B cell (primary cell): ENCODE results near the gene CHST10. TPM values are rescaled to one million over a fixed set of nuclear protein-coding genes. Genes with fewer than 3 reads are reported as not detected.

ENCODE experiments used
- ATAC-seq: fragments of 200-7000 bp; cut with Tn5 transposase; one replicate; pipeline ENCODE4 v1.10.0; 2021; ENCODE audit warnings: low read depth, mild to moderate bottlenecking, moderate number of reproducible peaks, moderate library complexity
- CTCF ChIA-PET: fragments of 350-600 bp; sonication (Branson Sonifier 250); formaldehyde crosslinking; loops from one replicate; lab custom pipeline; 2021; ENCODE audit warnings: antibody characterized with exemption, inconsistent platforms; lab: Charles Lee
- POLR2A ChIA-PET: fragments of 350-600 bp; sonication (Branson Sonifier 250); formaldehyde crosslinking; loops from one replicate; lab custom pipeline; 2021; ENCODE audit warnings: antibody characterized with exemption; lab: Charles Lee
- DNase-seq: peaks from one replicate; pipeline ENCODE4 v3.0.0; 2013
- H2AFZ ChIP-seq: 2 replicates; pipeline ENCODE4 v1.6.1; 2012; ENCODE audit warnings: mild to moderate bottlenecking, low read depth, low read length; ENCODE audit not compliant: insufficient read depth, poor library complexity, severe bottlenecking
- H3K27ac ChIP-seq, 2 donors: 1 replicate in 1 of 2; 2 replicates in 1 of 2; pipeline ENCODE4 v1.5.1; 2012 to 2013; ENCODE audit warnings: low read length in 2 of 2, mild to moderate bottlenecking in 2 of 2, moderate library complexity in 1 of 2
- H3K27me3 ChIP-seq, 4 experiments: fragments of 200-600 bp in 1 of 4; sonication (generic) in 1 of 4; replicated peaks in 1 of 4; 1 replicate in 2 of 4; 2 replicates in 2 of 4; pipeline versions ENCODE4 v1.6.1 to v1.7.0; 2013 to 2016; ENCODE audit warnings: low read length in 3 of 4, mild to moderate bottlenecking in 2 of 4, mixed read lengths in 1 of 4, moderate library complexity in 1 of 4; ENCODE audit not compliant: insufficient read depth in 4 of 4, control insufficient read depth in 3 of 4; ENCODE audit errors: control extremely low read depth in 1 of 4
- H3K36me3 ChIP-seq, 2 experiments: replicated peaks in 1 of 2; 1 replicate in 1 of 2; 2 replicates in 1 of 2; pipeline versions ENCODE4 v1.6.1 to v1.7.1; 2013; ENCODE audit warnings: low read length in 1 of 2; ENCODE audit not compliant: insufficient read depth in 2 of 2, control insufficient read depth in 1 of 2; ENCODE audit errors: control extremely low read depth in 1 of 2, extremely low read depth in 1 of 2
- H3K4me1 ChIP-seq, 2 donors: fragments of 200-600 bp in 1 of 2; sonication (generic) in 1 of 2; 1 replicate in 1 of 2; 2 replicates in 1 of 2; pipeline versions ENCODE4 v1.5.1 to v1.6.1; 2013 to 2017; ENCODE audit warnings: low read length in 2 of 2; ENCODE audit not compliant: control insufficient read depth in 2 of 2, insufficient read depth in 2 of 2
- H3K4me2 ChIP-seq: replicated peaks from 2 replicates; pipeline ENCODE3; 2012; ENCODE audit warnings: mild to moderate bottlenecking, low read depth, low read length; ENCODE audit not compliant: poor library complexity, severe bottlenecking
- H3K4me3 ChIP-seq, 5 experiments: fragments of 200-600 bp in 1 of 5; sonication (generic) in 1 of 5; 1 replicate in 3 of 5; 2 replicates in 2 of 5; pipeline versions ENCODE4 v1.5.1 to v1.7.0; 2011 to 2016; ENCODE audit warnings: low read length in 4 of 5, mild to moderate bottlenecking in 4 of 5, low read depth in 2 of 5, control low read depth in 1 of 5, moderate library complexity in 1 of 5; ENCODE audit not compliant: insufficient read depth in 1 of 5; ENCODE audit errors: control extremely low read depth in 1 of 5, extremely low read depth in 1 of 5
- H3K79me2 ChIP-seq: fragments of 200-600 bp; sonication (generic); one replicate; pipeline ENCODE4 v1.6.0; 2016; ENCODE audit warnings: low read length; ENCODE audit not compliant: control insufficient read depth, insufficient read depth
- H3K9ac ChIP-seq: fragments of 200-600 bp; sonication (generic); 2 replicates; pipeline ENCODE4 v1.6.1; 2017; ENCODE audit warnings: mild to moderate bottlenecking, low read length, moderate library complexity
- H3K9me3 ChIP-seq, 3 donors: one replicate each; pipeline versions ENCODE4 v1.6.1 to v1.7.1; 2013; ENCODE audit warnings: low read length in 2 of 3; ENCODE audit not compliant: control insufficient read depth in 2 of 3, insufficient read depth in 1 of 3; ENCODE audit errors: control extremely low read depth in 1 of 3
- H4K20me1 ChIP-seq: 2 replicates; pipeline ENCODE4 v1.6.0; 2012; ENCODE audit warnings: mild to moderate bottlenecking, low read length; ENCODE audit not compliant: insufficient read depth, control insufficient read depth, poor library complexity, severe bottlenecking
- H3K27ac Mint-ChIP-seq: one replicate; pipeline ENCODE4 v1.8.0; 2021; ENCODE audit warnings: mixed read lengths
- H3K27me3 Mint-ChIP-seq: one replicate; pipeline ENCODE4 v1.8.0; 2021; ENCODE audit warnings: mixed read lengths
- H3K4me1 Mint-ChIP-seq: one replicate; pipeline ENCODE4 v1.8.0; 2021; ENCODE audit warnings: mixed read lengths
- H3K4me3 Mint-ChIP-seq: one replicate; pipeline ENCODE4 v1.8.0; 2021; ENCODE audit warnings: mixed read lengths
- H3K9me3 Mint-ChIP-seq: one replicate; pipeline ENCODE4 v1.8.0; 2022; ENCODE audit warnings: mixed read lengths; ENCODE audit not compliant: insufficient read depth
- CTCF ChIP-seq: fragments of 200-600 bp; IDR thresholded peaks from one replicate; pipeline ENCODE4 v1.8.0; 2022; ENCODE audit warnings: antibody characterized with exemption, mild to moderate bottlenecking
- EZH2 ChIP-seq: IDR thresholded peaks from 2 replicates; pipeline ENCODE4 v1.6.1; 2012; ENCODE audit warnings: borderline replicate concordance, low read depth, mild to moderate bottlenecking, moderate library complexity, low read length; ENCODE audit not compliant: insufficient read depth, poor library complexity, severe bottlenecking
- WGBS: methylation state at CpG from one replicate; pipeline ENCODE4 v1.1.5; 2013; ENCODE audit warnings: missing lambda C conversion rate; ENCODE audit not compliant: insufficient coverage; 5-methylcytosine and 5-hydroxymethylcytosine counted together
- intact Hi-C: fragments of 100-400 bp; cut with micrococcal nuclease; formaldehyde crosslinking; loops from one replicate; pipeline ENCODE4 v1.10.0; 2022
- polyA plus RNA-seq: library from polyadenylated mRNA; depleted of rRNA; stranded (reverse); fragments of >200 nt; gene quantifications from 2 replicates; pipeline ENCODE4 v1.2.3, GENCODE V29; 2012
- total RNA-seq, 2 donors: library from RNA; stranded (reverse); fragments of 120-200 nt in 1 of 2; gene quantifications; 1 replicate in 1 of 2; 2 replicates in 1 of 2; pipeline versions ENCODE4 v1.2.3 to v1.2.4, GENCODE V29; 2013 to 2022

CHST10 gene
- total and polyA plus RNA-seq, 2 donors (not counting 1 experiment from before 2014, with no cell fraction given), result 5.2 to 9.9 TPM

- CTCF ChIA-PET, result interaction anchor here (0.8 to 2.9 kb wide), 3 partner anchors 22 to 155 kb away, joined by 3 to 9 read pairs (median 3); no protein-coding TSS in a partner anchor
- H3K4me3 Mint-ChIP-seq, result peak overlapping the region; percentile 79
- Histone ChIP-seq H3K4me1 (peaks cover 11 to 14% of the 10 kb centered on the region in 2 donors), H3K9ac (peak overlapping the region; percentile 86), H3K4me3 (peak overlapping the region; percentile 38 to 95 (median 79)), H3K27me3 (no peaks in the 10 kb centered on the region), H3K27ac (no peak overlapping the region), H3K4me2 (peak overlapping the region; percentile 96), H4K20me1 (no peaks in the 10 kb centered on the region), H3K79me2 (no peaks in the 10 kb centered on the region), H2AFZ (peak overlapping the region; percentile 95), H3K9me3 (no peaks in the 10 kb centered on the region), H3K36me3 (peaks cover 0 to 3% of the 10 kb centered on the region in 2 experiments)
- peaks cover 22% of the 10 kb centered on the region for H3K4me1 Mint-ChIP-seq
- TF ChIP-seq CTCF (no peak), EZH2 (no peak)
- no peaks in the 10 kb centered on the region for H3K9me3 Mint-ChIP-seq
- ATAC-seq (no peak), DNase-seq (no peak)
- intact Hi-C loops, result loop anchor here (1.0 to 5.0 kb wide), 4 partner anchors 22 to 155 kb away; no protein-coding TSS in a partner anchor
- POLR2A ChIA-PET, result no interaction called here
- H3K27ac Mint-ChIP-seq, result peak overlapping the region; percentile 43
- no peaks in the 10 kb centered on the region for H3K27me3 Mint-ChIP-seq
- 4% methylated on average over 16 of the region's 19 CpGs for WGBS
Measured at GRCh38 chr2:100417711-100418124, 250 bp upstream of the CHST10 start.

- Histone ChIP-seq H3K4me2 (peak overlapping the region; percentile 96), H3K36me3 (peaks cover 0 to 5% of the 10 kb centered on the region in 2 experiments), H3K4me3 (peak overlapping the region; percentile 65 to 95 (median 79)), H3K9me3 (no peaks in the 10 kb centered on the region), H3K79me2 (no peaks in the 10 kb centered on the region), H4K20me1 (no peaks in the 10 kb centered on the region), H3K27ac (peak overlapping the region in 1 of 2 donors; percentile 60), H3K9ac (peak overlapping the region; percentile 86), H3K27me3 (no peaks in the 10 kb centered on the region), H2AFZ (peak overlapping the region; percentile 95), H3K4me1 (peaks cover 11 to 14% of the 10 kb centered on the region in 2 donors)
- Mint-ChIP-seq H3K27me3 (no peaks in the 10 kb centered on the region), H3K4me3 (peak overlapping the region; percentile 93), H3K27ac (peak overlapping the region; percentile 54), H3K4me1 (peaks cover 22% of the 10 kb centered on the region), H3K9me3 (no peaks in the 10 kb centered on the region)
- POLR2A ChIA-PET, result interaction anchor here (0.7 to 0.9 kb wide), 2 partner anchors 21 to 423 kb away, joined by 3 to 4 read pairs; no protein-coding TSS in a partner anchor
- CTCF ChIA-PET, result interaction anchor here (1.3 to 2.9 kb wide), 3 partner anchors 21 to 155 kb away, joined by 3 to 9 read pairs (median 3); no protein-coding TSS in a partner anchor
- no peak for DNase-seq
- ATAC-seq, result no peak
- no peak for TF ChIP-seq EZH2
- TF ChIP-seq CTCF, result no peak
- intact Hi-C loops, result loop anchor here (2.0 to 5.0 kb wide), 2 partner anchors 34 to 154 kb away; no protein-coding TSS in a partner anchor
- WGBS, result 0% methylated on average over 5 of the region's 5 CpGs
Measured at GRCh38 chr2:100416397-100416934, 1.0 kb downstream of the CHST10 start.
